ENCODE measurements around the gene FBXL19.

DNA sequence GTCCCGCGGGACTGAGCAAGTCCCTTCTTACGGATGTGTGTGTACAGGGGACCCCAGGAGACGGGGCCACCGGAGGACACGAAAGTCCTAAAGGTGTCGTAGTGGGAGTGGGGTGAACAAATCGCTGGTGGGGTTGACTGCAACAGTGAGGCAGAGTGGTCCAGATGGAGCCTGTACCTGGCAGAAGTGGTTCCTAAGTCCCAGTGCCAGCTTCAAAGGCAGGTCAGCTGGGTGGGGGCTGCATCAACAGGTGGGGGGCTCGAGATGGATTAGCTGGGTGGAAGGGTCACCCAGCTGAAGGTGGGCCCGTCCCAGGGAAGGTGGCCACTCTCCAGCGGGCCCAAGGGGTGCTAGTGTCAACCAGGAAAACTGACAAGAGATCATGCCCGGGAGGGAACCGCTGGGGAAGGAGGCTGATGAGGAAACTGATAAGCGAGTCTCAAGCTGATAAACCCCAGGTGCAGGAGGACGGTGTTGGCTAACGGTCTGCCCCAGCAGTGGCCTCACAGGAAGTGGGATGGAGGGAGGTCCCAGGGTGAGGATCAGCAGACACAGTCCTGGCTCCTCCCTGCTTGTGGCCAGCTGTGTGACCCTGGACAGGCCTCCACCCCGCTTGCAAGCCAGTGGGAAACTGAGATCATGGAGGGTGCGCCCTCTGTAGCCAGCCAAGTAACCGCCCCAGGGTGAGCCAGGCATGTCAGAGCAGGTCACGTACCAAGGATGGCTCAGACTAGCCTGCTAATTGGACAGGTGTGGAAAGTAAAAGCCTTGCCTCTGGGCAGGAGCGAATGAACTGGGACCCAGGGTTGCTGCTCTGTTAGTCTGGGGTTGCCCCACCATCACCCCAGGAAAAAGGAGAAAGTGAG, 26.5 kb downstream of the FBXL19 start:
- TF ChIP-seq RFX5 (IDR thresholded peaks at IDR 0.05) (no peak), MAFK (IDR thresholded peaks at IDR 0.05; ENCODE audit: partially characterized antibody) (no peak), MAX (IDR thresholded peaks at IDR 0.05) (no peak), REST (IDR thresholded peaks at IDR 0.05) (no peak), TFCP2L1 (CRISPR knock-in tag; IDR thresholded peaks at IDR 0.05) (no peak)
- TF ChIP-seq, protein P1, sequence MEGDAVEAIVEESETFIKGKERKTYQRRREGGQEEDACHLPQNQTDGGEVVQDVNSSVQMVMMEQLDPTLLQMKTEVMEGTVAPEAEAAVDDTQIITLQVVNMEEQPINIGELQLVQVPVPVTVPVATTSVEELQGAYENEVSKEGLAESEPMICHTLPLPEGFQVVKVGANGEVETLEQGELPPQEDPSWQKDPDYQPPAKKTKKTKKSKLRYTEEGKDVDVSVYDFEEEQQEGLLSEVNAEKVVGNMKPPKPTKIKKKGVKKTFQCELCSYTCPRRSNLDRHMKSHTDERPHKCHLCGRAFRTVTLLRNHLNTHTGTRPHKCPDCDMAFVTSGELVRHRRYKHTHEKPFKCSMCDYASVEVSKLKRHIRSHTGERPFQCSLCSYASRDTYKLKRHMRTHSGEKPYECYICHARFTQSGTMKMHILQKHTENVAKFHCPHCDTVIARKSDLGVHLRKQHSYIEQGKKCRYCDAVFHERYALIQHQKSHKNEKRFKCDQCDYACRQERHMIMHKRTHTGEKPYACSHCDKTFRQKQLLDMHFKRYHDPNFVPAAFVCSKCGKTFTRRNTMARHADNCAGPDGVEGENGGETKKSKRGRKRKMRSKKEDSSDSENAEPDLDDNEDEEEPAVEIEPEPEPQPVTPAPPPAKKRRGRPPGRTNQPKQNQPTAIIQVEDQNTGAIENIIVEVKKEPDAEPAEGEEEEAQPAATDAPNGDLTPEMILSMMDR (IDR thresholded peaks at IDR 0.05) = peak; percentile 12; the same call in 1 of the 3 replicates

All from A549 (cell line).